Fibroblast of peridontal ligament (primary cell): Measurements from ENCODE around the gene RPL13A.
A peak's percentile ranks its signal among the peaks of the same experiment; 100 is the strongest.
"Not testable (repeated sequence)": the region's sequence is repeated elsewhere in the genome, so short reads cannot be mapped to it uniquely, and the experiment has no call there.

ENCODE experiments used
- DNase-seq: peaks from one replicate; pipeline ENCODE4 v3.0.0-alpha.2; 2010; ENCODE audit errors: extremely low read depth

Gene RPL13A

GRCh38 chr19:49487277-49488045 lies at the start of gene RPL13A:
TSS of gene RPL13A (plus strand) at chr19:49487608. CDS start at chr19:49487630, 22 bp downstream.
- DNase-seq: peak; percentile 99

- no peak for DNase-seq
Observed at GRCh38 chr19:49438261-49438660, 49.1 kb upstream of the RPL13A start.

GRCh38 chr19:49439836-49440235 lies 47.6 kb upstream of the RPL13A start:
- DNase-seq: no peak

- no peak for DNase-seq
Observed at GRCh38 chr19:49440439-49441209, 46.8 kb upstream of the RPL13A start.

GRCh38 chr19:49441210-49441959 lies 46.0 kb upstream of the RPL13A start, which contains the start of gene SLC17A7:
TSS of gene SLC17A7 (minus strand) at chr19:49441527. CDS start at chr19:49441379, 148 bp downstream.
- DNase-seq: no peak

- no peak for DNase-seq
Observed at GRCh38 chr19:49441960-49442350, 45.5 kb upstream of the RPL13A start.

- no peak for DNase-seq
Observed at GRCh38 chr19:49442354-49442753, 45.1 kb upstream of the RPL13A start.

GRCh38 chr19:49442771-49443365 lies 44.5 kb upstream of the RPL13A start:
- peak; percentile 64 for DNase-seq

- peak; percentile 92 for DNase-seq
Observed at GRCh38 chr19:49443366-49444099, 43.9 kb upstream of the RPL13A start.

GRCh38 chr19:49444100-49444700 lies 43.2 kb upstream of the RPL13A start:
- DNase-seq: not testable (repeated sequence)

- no peak for DNase-seq
Observed at GRCh38 chr19:49445997-49446396, 41.4 kb upstream of the RPL13A start.

- DNase-seq: no peak
Observed at GRCh38 chr19:49447485-49448431, 39.6 kb upstream of the RPL13A start.

- DNase-seq: no peak
Observed at GRCh38 chr19:49448432-49448786, 39.0 kb upstream of the RPL13A start.

GRCh38 chr19:49450405-49450804 lies 37.0 kb upstream of the RPL13A start:
- DNase-seq: no peak

- peak; percentile 99 for DNase-seq
Observed at GRCh38 chr19:49451430-49452181, 35.8 kb upstream of the RPL13A start, which contains the start of gene PIH1D1. TSS of gene PIH1D1 (minus strand) at chr19:49451814. CDS start at chr19:49451574, 240 bp downstream.

GRCh38 chr19:49453013-49453756 lies 34.2 kb upstream of the RPL13A start, which contains the start of gene ALDH16A1:
TSS of gene ALDH16A1 (plus strand) at chr19:49453225. CDS start at chr19:49453332, 107 bp downstream.
- peak; percentile 96 for DNase-seq

- no peak for DNase-seq
Observed at GRCh38 chr19:49453757-49454240, 33.6 kb upstream of the RPL13A start.

GRCh38 chr19:49455773-49456172 lies 31.6 kb upstream of the RPL13A start:
- DNase-seq: no peak
